HepG2 (cell line): ENCODE results near the gene SERPINI1. TPM values are rescaled to one million over a fixed set of nuclear protein-coding genes. Genes with fewer than 3 reads are reported as not detected.

Source experiments
- ATAC-seq: fragments of 200-7000 bp; cut with Tn5 transposase; 3 replicates; pipeline ENCODE4 v1.9.1; 2020; ENCODE audit warnings: mild to moderate bottlenecking, moderate library complexity
- BruUV-seq: library from RNA; stranded (reverse); fragments of 400-500 nt; replicated peaks from 2 replicates; lab custom pipeline; 2021; lab: Mats Ljungman, UMichigan
- CTCF ChIA-PET: fragments of 300-600 bp; formaldehyde crosslinking; extraction: SDS; loops from one replicate; lab custom pipeline; 2021; ENCODE audit warnings: low total read pairs, inconsistent platforms, low intra/inter-chr PET ratio; lab: Yijun Ruan, JAX
- POLR2A ChIA-PET: fragments of 350-600 bp; sonication (Branson Sonifier 250); formaldehyde crosslinking; loops from one replicate; lab custom pipeline; 2020; ENCODE audit warnings: antibody characterized with exemption, inconsistent platforms; lab: Yijun Ruan, JAX
- DNase-seq: peaks from one replicate; pipeline ENCODE4 v3.0.0-alpha.2; 2015; ENCODE audit warnings: low spot score
- FAIRE-seq: peaks from 3 replicates; lab custom pipeline; 2011; peaks lifted over from hg19 to GRCh38; lab: Jason Lieb, UNC
- H2AFZ ChIP-seq: one replicate; pipeline ENCODE4 v1.6.1; 2011; ENCODE audit warnings: low read length, inconsistent platforms
- H3K27ac ChIP-seq: fragments of 300-600 bp; 3 replicates; pipeline ENCODE4 v1.8.0; 2011; ENCODE audit warnings: mixed run types, mild to moderate bottlenecking, mixed read lengths, low read length, inconsistent platforms; ENCODE audit not compliant: insufficient read depth; ENCODE audit errors: extremely low read length
- H3K27me3 ChIP-seq, 2 experiments: fragments of 200-600 bp in 1 of 2; 2 replicates in 1 of 2; 3 replicates in 1 of 2; pipeline versions ENCODE4 v1.6.0 to v1.8.0; 2011; ENCODE audit warnings: low read length in 2 of 2, mild to moderate bottlenecking in 2 of 2, moderate library complexity in 2 of 2, inconsistent platforms in 1 of 2; ENCODE audit not compliant: insufficient read depth in 2 of 2, control insufficient read depth in 1 of 2
- H3K36me3 ChIP-seq, 2 experiments: fragments of 200-600 bp in 1 of 2; replicated peaks in 1 of 2; 2 replicates in 1 of 2; 3 replicates in 1 of 2; pipeline versions ENCODE4 v1.5.1 to v1.8.0; 2011; ENCODE audit warnings: low read length in 2 of 2, inconsistent platforms in 1 of 2; ENCODE audit not compliant: insufficient read depth in 2 of 2, control insufficient read depth in 1 of 2
- H3K4me1 ChIP-seq: 2 replicates; pipeline ENCODE4 v1.5.1; 2012; ENCODE audit warnings: low read length, inconsistent platforms; ENCODE audit not compliant: insufficient read depth
- H3K4me2 ChIP-seq: 2 replicates; pipeline ENCODE4 v1.6.0; 2011; ENCODE audit warnings: low read depth, low read length, inconsistent platforms
- H3K4me3 ChIP-seq, 3 experiments: fragments of 200-600 bp in 1 of 3; sonication (generic), shearing (Covaris generic) in 1 of 3; replicated peaks in 1 of 3; 2 replicates each; pipeline ENCODE4 v1.5.1; 2011 to 2016; ENCODE audit warnings: low read length in 3 of 3, inconsistent platforms in 2 of 3, low read depth in 2 of 3, mild to moderate bottlenecking in 2 of 3, control low read depth in 1 of 3, mixed read lengths in 1 of 3; ENCODE audit not compliant: insufficient read depth in 1 of 3
- H3K79me2 ChIP-seq: one replicate; pipeline ENCODE4 v1.6.1; 2011; ENCODE audit warnings: low read length, inconsistent platforms; ENCODE audit not compliant: insufficient read depth
- H3K9ac ChIP-seq: 2 replicates; pipeline ENCODE4 v1.6.0; 2011; ENCODE audit warnings: mild to moderate bottlenecking, low read depth, low read length, inconsistent platforms; ENCODE audit not compliant: insufficient read depth
- H3K9me3 ChIP-seq: 2 replicates; pipeline ENCODE4 v1.5.1; 2012; ENCODE audit warnings: mild to moderate bottlenecking, low read length
- H4K20me1 ChIP-seq: 2 replicates; pipeline ENCODE4 v1.6.0; 2011; ENCODE audit warnings: inconsistent platforms, mild to moderate bottlenecking, low read length, moderate library complexity; ENCODE audit not compliant: insufficient read depth
- POLR2A ChIP-seq, 2 experiments: IDR thresholded peaks; 2 replicates each; pipeline ENCODE4 v1.6.1; 2011; ENCODE audit warnings: low read depth in 2 of 2, low read length in 2 of 2, mild to moderate bottlenecking in 1 of 2, moderate library complexity in 1 of 2; ENCODE audit not compliant: insufficient read depth in 1 of 2
- SIX4 ChIP-seq: sonication (generic); formaldehyde crosslinking; IDR thresholded peaks from 2 replicates; pipeline ENCODE4 v1.4.0; 2020; ENCODE audit warnings: missing genetic modification reagents
- ZNF263 ChIP-seq: sonication (generic); formaldehyde crosslinking; IDR thresholded peaks from 2 replicates; pipeline ENCODE4 v1.4.0; 2020; ENCODE audit warnings: missing genetic modification reagents
- ZNF3 ChIP-seq: IDR thresholded peaks from 2 replicates; pipeline ENCODE4 v1.7.0; 2017; ENCODE audit warnings: inconsistent platforms
- ZNF549 ChIP-seq: sonication (generic); formaldehyde crosslinking; IDR thresholded peaks from 2 replicates; pipeline ENCODE4 v1.5.0; 2020; ENCODE audit warnings: missing genetic modification reagents
- ZNF784 ChIP-seq: sonication (generic); formaldehyde crosslinking; IDR thresholded peaks from 2 replicates; pipeline ENCODE4 v1.5.1; 2020; ENCODE audit warnings: missing genetic modification reagents, mild to moderate bottlenecking, borderline replicate concordance
- ZNF790 ChIP-seq: sonication (generic); formaldehyde crosslinking; IDR thresholded peaks from 2 replicates; pipeline ENCODE4 v1.8.0; 2022; ENCODE audit warnings: missing genetic modification reagents, mild to moderate bottlenecking, borderline replicate concordance
- in situ Hi-C: cut with HindIII; loops from 2 replicates; pipeline ENCODE4 v1.10.0; 2017; ENCODE audit warnings: low pct_unique_long_range_greater_than_20kb; ENCODE audit not compliant: extremely low pct_ligation_motif_present
- intact Hi-C: fragments of 100-400 bp; cut with micrococcal nuclease; formaldehyde crosslinking; loops from one replicate; pipeline ENCODE4 v1.10.0; 2022; ENCODE audit not compliant: unreplicated experiment
- polyA plus RNA-seq, 8 experiments: library from polyadenylated mRNA; depleted of rRNA in 3 of 8; stranded (reverse) in 7 of 8; unstranded in 1 of 8; fragments of >200 nt; fragmentation: Illumina TruSeq in 4 of 8; extraction: Trizol in 4 of 8; gene quantifications; 2 replicates each; pipeline versions ENCODE4 v1.2.1 to v1.2.3, GENCODE V29; 2011 to 2016; ENCODE audit warnings: low read depth in 4 of 8, missing spikeins in 1 of 8, mixed read lengths in 1 of 8; ENCODE audit not compliant: insufficient read depth in 1 of 8
- total RNA-seq, 5 experiments: library from RNA; depleted of rRNA; stranded (reverse); fragments of >200 nt; fragmentation: Illumina TruSeq; extraction: Trizol; gene quantifications; 2 replicates each; pipeline ENCODE4 v1.2.3, GENCODE V29; 2016; ENCODE audit warnings: low read depth in 1 of 5
- TF ChIP-seq, protein P1 (sequence below): sonication (generic); formaldehyde crosslinking; conservative IDR thresholded peaks from 2 replicates; pipeline ENCODE4 v1.4.0; 2020; ENCODE audit warnings: missing genetic modification reagents
- TF ChIP-seq, protein P2 (sequence below): sonication (generic); formaldehyde crosslinking; IDR thresholded peaks from 2 replicates; pipeline ENCODE4 v1.9.0; 2021; ENCODE audit warnings: missing genetic modification reagents, mild to moderate bottlenecking, borderline replicate concordance
- TF ChIP-seq, protein P3 (sequence below): sonication (generic); formaldehyde crosslinking; IDR thresholded peaks from 2 replicates; pipeline ENCODE4 v1.4.0; 2020; ENCODE audit warnings: mild to moderate bottlenecking, low read depth, missing genetic modification reagents
- TF ChIP-seq, protein P4 (sequence below): IDR thresholded peaks from 2 replicates; pipeline ENCODE4 v1.6.1; 2012; ENCODE audit warnings: low read length, improper control_type of control experiment

Gene SERPINI1
- total and polyA plus RNA-seq, 2 of the 13 experiments (the other 11 are each of a cell fraction or from before 2014, with no cell fraction given) = 14.7 to 58.0 TPM

DNA sequence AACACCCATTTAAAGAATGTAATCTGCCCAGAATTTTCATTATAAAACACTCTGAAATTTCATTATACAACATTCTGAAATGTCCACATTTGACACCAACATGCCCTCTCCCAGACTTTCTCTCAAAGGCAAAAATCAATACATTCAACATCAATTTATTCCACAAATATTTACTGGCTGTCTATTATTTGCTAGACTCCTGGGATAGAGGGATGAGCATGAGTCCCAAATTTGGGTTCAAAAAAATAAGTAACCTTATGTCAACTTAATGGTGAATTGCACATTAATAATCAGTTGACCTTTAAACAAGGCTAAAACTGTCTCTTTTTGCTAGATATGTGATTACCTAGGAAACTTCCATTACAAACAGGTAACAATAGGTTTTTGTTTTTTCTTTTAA, 109.0 kb downstream of the SERPINI1 start:
- no peak for ATAC-seq
- CTCF ChIA-PET = no interaction called here
- Histone ChIP-seq H3K9ac (no peak overlapping the region), H3K27ac (no peak overlapping the region), H3K4me2 (no peak overlapping the region), H2AFZ (no peak overlapping the region), H3K27me3 (no peaks in the 10 kb centered on the region; a peak in 1 of 5 replicates), H3K9me3 (no peaks in the 10 kb centered on the region), H3K4me3 (no peak overlapping the region), H3K4me1 (no peaks in the 10 kb centered on the region), H4K20me1 (no peaks in the 10 kb centered on the region), H3K36me3 (no peaks in the 10 kb centered on the region), H3K79me2 (no peaks in the 10 kb centered on the region)
- BruUV-seq = no TSS peak
- no peak for FAIRE-seq
- intact Hi-C loops = no loop called here
- no peak for DNase-seq
- POLR2A ChIA-PET = no interaction called here
- TF ChIP-seq, protein P1, sequence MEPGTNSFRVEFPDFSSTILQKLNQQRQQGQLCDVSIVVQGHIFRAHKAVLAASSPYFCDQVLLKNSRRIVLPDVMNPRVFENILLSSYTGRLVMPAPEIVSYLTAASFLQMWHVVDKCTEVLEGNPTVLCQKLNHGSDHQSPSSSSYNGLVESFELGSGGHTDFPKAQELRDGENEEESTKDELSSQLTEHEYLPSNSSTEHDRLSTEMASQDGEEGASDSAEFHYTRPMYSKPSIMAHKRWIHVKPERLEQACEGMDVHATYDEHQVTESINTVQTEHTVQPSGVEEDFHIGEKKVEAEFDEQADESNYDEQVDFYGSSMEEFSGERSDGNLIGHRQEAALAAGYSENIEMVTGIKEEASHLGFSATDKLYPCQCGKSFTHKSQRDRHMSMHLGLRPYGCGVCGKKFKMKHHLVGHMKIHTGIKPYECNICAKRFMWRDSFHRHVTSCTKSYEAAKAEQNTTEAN = no peak
- TF ChIP-seq, protein P2, sequence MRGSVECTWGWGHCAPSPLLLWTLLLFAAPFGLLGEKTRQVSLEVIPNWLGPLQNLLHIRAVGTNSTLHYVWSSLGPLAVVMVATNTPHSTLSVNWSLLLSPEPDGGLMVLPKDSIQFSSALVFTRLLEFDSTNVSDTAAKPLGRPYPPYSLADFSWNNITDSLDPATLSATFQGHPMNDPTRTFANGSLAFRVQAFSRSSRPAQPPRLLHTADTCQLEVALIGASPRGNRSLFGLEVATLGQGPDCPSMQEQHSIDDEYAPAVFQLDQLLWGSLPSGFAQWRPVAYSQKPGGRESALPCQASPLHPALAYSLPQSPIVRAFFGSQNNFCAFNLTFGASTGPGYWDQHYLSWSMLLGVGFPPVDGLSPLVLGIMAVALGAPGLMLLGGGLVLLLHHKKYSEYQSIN (CRISPR knock-in tag) = no peak
- TF ChIP-seq ZNF263 (CRISPR knock-in tag) (no peak), SIX4 (CRISPR knock-in tag) (no peak), ZNF784 (no peak), ZNF3 (CRISPR knock-in tag) (no peak), POLR2A (IDR thresholded peaks at IDR 0.05; ENCODE audit: insufficient read depth in 1 of 2, low read depth in 2 of 2, low read length in 2 of 2) (no peak), ZNF549 (no peak), ZNF790 (CRISPR knock-in tag) (no peak)
- TF ChIP-seq, protein P3, sequence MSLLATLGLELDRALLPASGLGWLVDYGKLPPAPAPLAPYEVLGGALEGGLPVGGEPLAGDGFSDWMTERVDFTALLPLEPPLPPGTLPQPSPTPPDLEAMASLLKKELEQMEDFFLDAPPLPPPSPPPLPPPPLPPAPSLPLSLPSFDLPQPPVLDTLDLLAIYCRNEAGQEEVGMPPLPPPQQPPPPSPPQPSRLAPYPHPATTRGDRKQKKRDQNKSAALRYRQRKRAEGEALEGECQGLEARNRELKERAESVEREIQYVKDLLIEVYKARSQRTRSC (CRISPR knock-in tag) = no peak
- TF ChIP-seq, protein P4, sequence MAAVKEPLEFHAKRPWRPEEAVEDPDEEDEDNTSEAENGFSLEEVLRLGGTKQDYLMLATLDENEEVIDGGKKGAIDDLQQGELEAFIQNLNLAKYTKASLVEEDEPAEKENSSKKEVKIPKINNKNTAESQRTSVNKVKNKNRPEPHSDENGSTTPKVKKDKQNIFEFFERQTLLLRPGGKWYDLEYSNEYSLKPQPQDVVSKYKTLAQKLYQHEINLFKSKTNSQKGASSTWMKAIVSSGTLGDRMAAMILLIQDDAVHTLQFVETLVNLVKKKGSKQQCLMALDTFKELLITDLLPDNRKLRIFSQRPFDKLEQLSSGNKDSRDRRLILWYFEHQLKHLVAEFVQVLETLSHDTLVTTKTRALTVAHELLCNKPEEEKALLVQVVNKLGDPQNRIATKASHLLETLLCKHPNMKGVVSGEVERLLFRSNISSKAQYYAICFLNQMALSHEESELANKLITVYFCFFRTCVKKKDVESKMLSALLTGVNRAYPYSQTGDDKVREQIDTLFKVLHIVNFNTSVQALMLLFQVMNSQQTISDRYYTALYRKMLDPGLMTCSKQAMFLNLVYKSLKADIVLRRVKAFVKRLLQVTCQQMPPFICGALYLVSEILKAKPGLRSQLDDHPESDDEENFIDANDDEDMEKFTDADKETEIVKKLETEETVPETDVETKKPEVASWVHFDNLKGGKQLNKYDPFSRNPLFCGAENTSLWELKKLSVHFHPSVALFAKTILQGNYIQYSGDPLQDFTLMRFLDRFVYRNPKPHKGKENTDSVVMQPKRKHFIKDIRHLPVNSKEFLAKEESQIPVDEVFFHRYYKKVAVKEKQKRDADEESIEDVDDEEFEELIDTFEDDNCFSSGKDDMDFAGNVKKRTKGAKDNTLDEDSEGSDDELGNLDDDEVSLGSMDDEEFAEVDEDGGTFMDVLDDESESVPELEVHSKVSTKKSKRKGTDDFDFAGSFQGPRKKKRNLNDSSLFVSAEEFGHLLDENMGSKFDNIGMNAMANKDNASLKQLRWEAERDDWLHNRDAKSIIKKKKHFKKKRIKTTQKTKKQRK = no peak
- in situ Hi-C loops = no loop called here
